Left colon (tissue), 2 donors: Measurements from ENCODE around the gene ATP13A2. TPM values are rescaled to one million over a fixed set of nuclear protein-coding genes. Genes with fewer than 3 reads are reported as not detected.

Source experiments
- ATAC-seq: fragments of 200-7000 bp; cut with Tn5 transposase; one replicate; pipeline ENCODE4 v1.9.1; 2020; ENCODE audit warnings: mild to moderate bottlenecking, moderate library complexity
- DNase-seq, 2 donors: peaks; one replicate each; pipeline ENCODE4 v3.0.0-alpha.2; 2020
- intact Hi-C, 2 donors: fragments of 100-400 bp; cut with DNase I in 1 of 2; cut with micrococcal nuclease in 1 of 2; formaldehyde crosslinking; loops; one replicate each; pipeline versions ENCODE4 v1.11.2 to v1.14.0; 2022; cut with DNase I, micrococcal nuclease
- total RNA-seq, 2 donors: library from RNA; stranded (reverse); fragmentation: NEBNext Ultra II Directional; extraction: Animal tissue kit (Norgen Biotek cat#: 25700); gene quantifications; one replicate each; pipeline ENCODE4 v1.2.1, GENCODE V29; 2021
- donor health status: DM: no; HTN: no; CAD: no.
- donor health status: DM: yes; HTN: yes; CAD: no.

ATP13A2 gene
- total RNA-seq, 2 donors from 2014 or later, result 46.2 to 53.9 TPM

GRCh38 chr1:16986560-16986959, 25.2 kb downstream of the ATP13A2 start:
- intact Hi-C loops, result no loop called here
- ATAC-seq (no peak), DNase-seq (no peak)

GRCh38 chr1:16986113-16986512, 25.6 kb downstream of the ATP13A2 start:
- intact Hi-C loops, result no loop called here

GRCh38 chr1:16984717-16985116, 27.0 kb downstream of the ATP13A2 start:
- ATAC-seq (no peak), DNase-seq (peak in 1 of 2 donors; percentile 46)
- intact Hi-C loops, result no loop called here

More at GRCh38 chr1:16986113-16986512, 25.6 kb downstream of the ATP13A2 start:
- no peak for DNase-seq
- ATAC-seq, result no peak

- DNase-seq (no peak), ATAC-seq (no peak)
- intact Hi-C loops, result no loop called here
Observed at GRCh38 chr1:16983649-16984048, 28.1 kb downstream of the ATP13A2 start.

- DNase-seq (no peak), ATAC-seq (no peak)
- intact Hi-C loops, result no loop called here
Observed at GRCh38 chr1:16982902-16983301, 28.8 kb downstream of the ATP13A2 start.

GRCh38 chr1:16981269-16981849, 30.4 kb downstream of the ATP13A2 start:
- intact Hi-C loops, result no loop called here
- ATAC-seq, result no peak

GRCh38 chr1:16980473-16981268, 31.1 kb downstream of the ATP13A2 start, which contains the start of gene MFAP2:
Gene MFAP2, minus strand, starts transcription at chr1:16980620. Its CDS starts 2,347 bp downstream, at chr1:16978273.
- ATAC-seq (peak; percentile 25), DNase-seq (no peak)
- intact Hi-C loops, result no loop called here

More at GRCh38 chr1:16981269-16981849, 30.4 kb downstream of the ATP13A2 start:
- DNase-seq, result no peak

- ATAC-seq (no peak), DNase-seq (no peak)
- intact Hi-C loops, result no loop called here
Observed at GRCh38 chr1:16979475-16980327, 32.0 kb downstream of the ATP13A2 start.

- ATAC-seq (peak; percentile 5), DNase-seq (peak; percentile 23 to 54)
- intact Hi-C loops, result no loop called here
Observed at GRCh38 chr1:16978567-16979474, 32.9 kb downstream of the ATP13A2 start.

GRCh38 chr1:16978139-16978538, 33.6 kb downstream of the ATP13A2 start:
- ATAC-seq (peak; percentile 82), DNase-seq (peak in 1 of 2 donors; percentile 25)
- intact Hi-C loops, result no loop called here

- no peak for DNase-seq
- intact Hi-C loops, result no loop called here
- no peak for ATAC-seq
Observed at GRCh38 chr1:16977377-16977776, 34.4 kb downstream of the ATP13A2 start.

- DNase-seq (no peak), ATAC-seq (no peak)
- intact Hi-C loops, result no loop called here
Observed at GRCh38 chr1:16976966-16977365, 34.8 kb downstream of the ATP13A2 start.

GRCh38 chr1:16975838-16976237, 35.9 kb downstream of the ATP13A2 start:
- DNase-seq (no peak), ATAC-seq (no peak)
- intact Hi-C loops, result no loop called here

- intact Hi-C loops, result no loop called here
- DNase-seq (no peak), ATAC-seq (no peak)
Observed at GRCh38 chr1:16975211-16975610, 36.5 kb downstream of the ATP13A2 start.

GRCh38 chr1:16973215-16973614, 38.5 kb downstream of the ATP13A2 start:
- no peak for ATAC-seq
- DNase-seq, result no peak
- intact Hi-C loops, result no loop called here

GRCh38 chr1:16972189-16972895, 39.4 kb downstream of the ATP13A2 start:
- intact Hi-C loops, result no loop called here
- DNase-seq (no peak), ATAC-seq (no peak)

- ATAC-seq, result peak; percentile 64
- DNase-seq, result no peak
Observed at GRCh38 chr1:16971341-16972188, 40.2 kb downstream of the ATP13A2 start.

More at GRCh38 chr1:16971341-16972188, 40.2 kb downstream of the ATP13A2 start:
- intact Hi-C loops, result no loop called here
